ENCODE data around the gene SAE1.
"Not testable (repeated sequence)": the region's sequence is repeated elsewhere in the genome, so short reads cannot be mapped to it uniquely, and the experiment has no call there.

Gene SAE1

GRCh38 chr19:47241919-47242577 is 111.4 kb downstream of the SAE1 start:
- Mint-ChIP-seq H3K9me3 (no peaks in the 10 kb centered on the region), H3K27me3 (peaks cover 6% of the 10 kb centered on the region), H3K4me1 (peaks cover 6% of the 10 kb centered on the region), H3K4me3 (no peak overlapping the region), H3K27ac (no peak overlapping the region)
- ATAC-seq = no peak
- no peak for DNase-seq

- H3K4me1 Mint-ChIP-seq = peaks cover 13% of the 10 kb centered on the region
- peak overlapping the region; percentile 99 to 100 for H3K27ac Mint-ChIP-seq
- DNase-seq = no peak
- H3K9me3 Mint-ChIP-seq = no peaks in the 10 kb centered on the region
- ATAC-seq = peak; percentile 13
- H3K27me3 Mint-ChIP-seq = peaks cover 6% of the 10 kb centered on the region
- peak overlapping the region; percentile 90 to 97 for H3K4me3 Mint-ChIP-seq
Observed at GRCh38 chr19:47243364-47243775, 112.7 kb downstream of the SAE1 start.

GRCh38 chr19:47243776-47244547 is 113.3 kb downstream of the SAE1 start:
- H3K9me3 Mint-ChIP-seq = no peaks in the 10 kb centered on the region
- H3K27ac Mint-ChIP-seq = peak overlapping the region; percentile 99 to 100
- H3K27me3 Mint-ChIP-seq = peaks cover 3% of the 10 kb centered on the region
- peak; percentile 84 for ATAC-seq
- H3K4me1 Mint-ChIP-seq = peaks cover 10% of the 10 kb centered on the region
- peak overlapping the region; percentile 90 to 97 for H3K4me3 Mint-ChIP-seq
- DNase-seq = peak; percentile 98 to 100

- Mint-ChIP-seq H3K4me3 (peak overlapping the region in 1 of 2 donors; percentile 37), H3K27me3 (no peaks in the 10 kb centered on the region), H3K27ac (no peak overlapping the region), H3K9me3 (no peaks in the 10 kb centered on the region), H3K4me1 (peaks cover 13% of the 10 kb centered on the region)
- peak; percentile 75 to 81 for DNase-seq
- no peak for ATAC-seq
Observed at GRCh38 chr19:47247308-47247990, 116.8 kb downstream of the SAE1 start.

GRCh38 chr19:47253016-47253415 is 122.4 kb downstream of the SAE1 start:
- not testable (repeated sequence) for H3K4me3 Mint-ChIP-seq, H3K9me3 Mint-ChIP-seq, H3K27ac Mint-ChIP-seq, DNase-seq, H3K27me3 Mint-ChIP-seq, ATAC-seq
- peaks cover 25% of the 10 kb centered on the region for H3K4me1 Mint-ChIP-seq

GRCh38 chr19:47253467-47253881 is 122.8 kb downstream of the SAE1 start:
- Mint-ChIP-seq H3K4me3 (no peak overlapping the region), H3K27ac (no peak overlapping the region), H3K27me3 (no peaks in the 10 kb centered on the region), H3K9me3 (no peaks in the 10 kb centered on the region), H3K4me1 (peaks cover 30% of the 10 kb centered on the region)
- DNase-seq (no peak), ATAC-seq (no peak)

- no peak overlapping the region for H3K4me3 Mint-ChIP-seq
- no peaks in the 10 kb centered on the region for H3K9me3 Mint-ChIP-seq
- ATAC-seq (no peak), DNase-seq (no peak)
- H3K27ac Mint-ChIP-seq = peak overlapping the region in 1 of 2 donors; percentile 67
- H3K27me3 Mint-ChIP-seq = no peaks in the 10 kb centered on the region
- peaks cover 35% of the 10 kb centered on the region for H3K4me1 Mint-ChIP-seq
Observed at GRCh38 chr19:47253970-47254369, 123.3 kb downstream of the SAE1 start.

- Mint-ChIP-seq H3K4me3 (peak within 1 kb of the TSS; percentile 87 to 95), H3K4me1 (peaks cover 49% of the 10 kb centered on the region), H3K27ac (peak within 1 kb of the TSS; percentile 95 to 98), H3K9me3 (no peaks in the 10 kb centered on the region), H3K27me3 (no peaks in the 10 kb centered on the region)
- peak; percentile 86 for ATAC-seq
- DNase-seq = peak; percentile 98 to 99
Observed at GRCh38 chr19:47255879-47256692, 125.5 kb downstream of the SAE1 start, which contains the start of gene CCDC9. CCDC9 (plus strand) TSS chr19:47256525; CDS start chr19:47258401, 1,876 bp downstream.

GRCh38 chr19:47256693-47257410 is 126.2 kb downstream of the SAE1 start:
- ATAC-seq (peak; percentile 89), DNase-seq (peak; percentile 100)
- Mint-ChIP-seq H3K27ac (peak overlapping the region; percentile 95 to 98), H3K4me1 (peaks cover 50% of the 10 kb centered on the region), H3K9me3 (no peaks in the 10 kb centered on the region), H3K4me3 (peak overlapping the region; percentile 87 to 95), H3K27me3 (no peaks in the 10 kb centered on the region)

- H3K27me3 Mint-ChIP-seq = no peaks in the 10 kb centered on the region
- H3K27ac Mint-ChIP-seq = peak overlapping the region; percentile 95 to 98
- H3K9me3 Mint-ChIP-seq = no peaks in the 10 kb centered on the region
- ATAC-seq = peak; percentile 16
- H3K4me1 Mint-ChIP-seq = peaks cover 50% of the 10 kb centered on the region
- peak overlapping the region; percentile 87 to 95 for H3K4me3 Mint-ChIP-seq
- no peak for DNase-seq
Observed at GRCh38 chr19:47257411-47258169, 127.0 kb downstream of the SAE1 start.

- Mint-ChIP-seq H3K4me3 (peak overlapping the region; percentile 71 to 87), H3K4me1 (peaks cover 50% of the 10 kb centered on the region), H3K27me3 (no peaks in the 10 kb centered on the region), H3K27ac (peak overlapping the region; percentile 68 to 75), H3K9me3 (no peaks in the 10 kb centered on the region)
- no peak for DNase-seq
- no peak for ATAC-seq
Observed at GRCh38 chr19:47258434-47258833, 127.8 kb downstream of the SAE1 start.

- Mint-ChIP-seq H3K4me3 (peak overlapping the region in 1 of 2 donors; percentile 71), H3K27ac (peak overlapping the region in 1 of 2 donors; percentile 68), H3K4me1 (peaks cover 50% of the 10 kb centered on the region), H3K9me3 (no peaks in the 10 kb centered on the region), H3K27me3 (no peaks in the 10 kb centered on the region)
- DNase-seq = no peak
- ATAC-seq = no peak
Observed at GRCh38 chr19:47258895-47259555, 128.4 kb downstream of the SAE1 start.
